Adrenal gland (tissue), 5 donors: ENCODE data around the gene CTPS2.

ENCODE experiments used
- POLR2A ChIP-seq, 2 donors: fragments of 450-650 bp; IDR thresholded peaks; one replicate each; pipeline ENCODE4 v1.6.1; 2017; ENCODE audit warnings: antibody characterized with exemption in 2 of 2, mild to moderate bottlenecking in 2 of 2, moderate library complexity in 1 of 2
- TF ChIP-seq, protein P1 (sequence below), 6 experiments: fragments of 450-650 bp in 4 of 6; fragments of 200-600 bp in 2 of 6; sonication (generic) in 1 of 6; IDR thresholded peaks; 1 replicate in 5 of 6; 2 replicates in 1 of 6; pipeline versions ENCODE4 v1.5.1 to v1.8.0; 2016 to 2021; ENCODE audit warnings: antibody characterized with exemption in 6 of 6, mild to moderate bottlenecking in 2 of 6, moderate library complexity in 1 of 6
- donor health status: DM: no; HTN: no; CAD: no.

DNA sequence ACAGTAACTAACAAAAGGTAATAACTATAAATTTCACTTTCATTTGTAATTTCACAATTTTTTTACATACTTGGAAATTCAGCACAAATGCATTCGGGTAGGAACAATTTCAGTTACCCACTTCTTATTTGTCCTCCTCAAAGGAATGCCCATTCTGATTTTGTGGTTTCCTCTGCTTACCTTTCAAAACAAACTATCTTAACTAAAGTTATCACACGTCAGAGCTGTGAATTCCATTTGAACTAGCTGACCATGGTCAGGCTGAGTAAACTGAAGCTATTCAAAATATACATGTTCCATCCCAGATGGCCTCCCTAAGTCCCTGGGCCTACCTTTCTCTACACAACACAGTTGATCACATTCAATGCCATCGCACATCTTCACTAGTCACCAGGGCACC lies 4.5 kb downstream of the CTPS2 start:
- no peak for TF ChIP-seq POLR2A (IDR thresholded peaks at IDR 0.05)
- TF ChIP-seq, protein P1, sequence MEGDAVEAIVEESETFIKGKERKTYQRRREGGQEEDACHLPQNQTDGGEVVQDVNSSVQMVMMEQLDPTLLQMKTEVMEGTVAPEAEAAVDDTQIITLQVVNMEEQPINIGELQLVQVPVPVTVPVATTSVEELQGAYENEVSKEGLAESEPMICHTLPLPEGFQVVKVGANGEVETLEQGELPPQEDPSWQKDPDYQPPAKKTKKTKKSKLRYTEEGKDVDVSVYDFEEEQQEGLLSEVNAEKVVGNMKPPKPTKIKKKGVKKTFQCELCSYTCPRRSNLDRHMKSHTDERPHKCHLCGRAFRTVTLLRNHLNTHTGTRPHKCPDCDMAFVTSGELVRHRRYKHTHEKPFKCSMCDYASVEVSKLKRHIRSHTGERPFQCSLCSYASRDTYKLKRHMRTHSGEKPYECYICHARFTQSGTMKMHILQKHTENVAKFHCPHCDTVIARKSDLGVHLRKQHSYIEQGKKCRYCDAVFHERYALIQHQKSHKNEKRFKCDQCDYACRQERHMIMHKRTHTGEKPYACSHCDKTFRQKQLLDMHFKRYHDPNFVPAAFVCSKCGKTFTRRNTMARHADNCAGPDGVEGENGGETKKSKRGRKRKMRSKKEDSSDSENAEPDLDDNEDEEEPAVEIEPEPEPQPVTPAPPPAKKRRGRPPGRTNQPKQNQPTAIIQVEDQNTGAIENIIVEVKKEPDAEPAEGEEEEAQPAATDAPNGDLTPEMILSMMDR (IDR thresholded peaks at IDR 0.05): no peak
